Measurements from ENCODE around the gene SMARCA2.

DNA sequence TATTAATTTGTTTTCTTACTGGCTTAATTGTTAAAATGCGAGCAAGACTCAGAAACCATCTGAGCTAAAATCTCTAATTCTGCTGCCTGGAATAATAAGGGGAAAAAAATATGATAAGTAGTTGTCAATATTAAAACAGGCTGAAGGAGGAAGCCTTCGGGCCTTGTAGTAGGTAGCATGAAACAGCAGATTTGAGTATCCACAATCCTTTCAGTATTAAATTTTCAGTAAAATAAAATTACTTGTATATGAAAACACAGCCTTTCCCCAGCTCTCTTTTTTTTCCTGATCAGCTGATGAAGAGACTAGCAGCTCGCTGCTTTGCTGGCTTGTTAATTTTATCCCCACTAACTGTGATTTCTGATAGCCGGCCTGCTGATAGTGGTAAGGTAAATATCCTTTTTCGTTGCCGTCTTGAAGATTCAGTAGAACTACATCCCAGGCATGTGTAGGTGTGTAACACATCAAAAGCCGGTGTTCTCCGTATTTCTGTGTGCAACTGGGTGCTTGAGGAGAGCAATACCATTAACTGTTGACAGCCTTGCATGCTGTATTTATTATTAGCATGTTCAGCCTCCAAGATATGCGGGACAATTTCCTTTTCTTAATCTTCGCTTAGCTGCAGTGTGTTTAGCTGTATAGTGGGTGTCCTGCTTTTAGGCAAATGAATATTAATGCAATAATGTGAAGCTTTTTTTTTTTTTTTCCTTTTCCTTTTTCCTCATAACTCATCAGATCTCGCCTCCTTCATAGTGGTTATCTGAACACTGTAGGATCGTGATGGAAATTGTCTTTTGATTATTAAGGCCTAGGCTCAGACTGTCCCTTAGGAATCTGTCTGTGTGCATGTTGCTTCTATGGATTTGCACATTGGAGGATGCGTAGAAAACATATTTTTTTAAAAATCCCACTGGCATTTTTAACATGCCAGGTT lies 144.6 kb downstream of the SMARCA2 start:
- TF ChIP-seq CTCF (IDR thresholded peaks at IDR 0.05) (no peak), POLR2A (IDR thresholded peaks at IDR 0.05) (no peak)

Measured in adrenal gland (tissue), 5 donors.